Heart left ventricle (tissue), 16 donors: ENCODE measurements around the gene CSTB. TPM values are rescaled to one million over a fixed set of nuclear protein-coding genes. Genes with fewer than 3 reads are reported as not detected.

Source experiments
- ATAC-seq, 4 donors: fragments of 200-7000 bp; cut with Tn5 transposase; one replicate each; pipeline ENCODE4 v1.9.1; 2020 to 2022; ENCODE audit warnings: moderate library complexity in 4 of 4, mild to moderate bottlenecking in 3 of 4, moderate number of reproducible peaks in 1 of 4
- DNase-seq, 5 donors: peaks; one replicate each; pipeline ENCODE4 v3.0.0-alpha.2; 2020
- H3K27ac ChIP-seq, 12 donors: fragments of 200-600 bp; sonication (generic) in 4 of 12; one replicate each; pipeline versions ENCODE4 v1.5.0 to v1.8.0; 2016 to 2022; ENCODE audit warnings: mild to moderate bottlenecking in 2 of 12
- H3K27me3 ChIP-seq, 9 donors: fragments of 200-600 bp; sonication (generic) in 2 of 9; one replicate each; pipeline versions ENCODE4 v1.5.1 to v1.8.0; 2016 to 2022; ENCODE audit warnings: mild to moderate bottlenecking in 3 of 9
- H3K36me3 ChIP-seq, 9 donors: fragments of 200-600 bp; sonication (generic) in 2 of 9; one replicate each; pipeline versions ENCODE4 v1.5.0 to v1.8.0; 2018 to 2022; ENCODE audit warnings: mild to moderate bottlenecking in 2 of 9
- H3K4me1 ChIP-seq, 12 donors: fragments of 200-600 bp; sonication (generic) in 4 of 12; one replicate each; pipeline versions ENCODE4 v1.5.0 to v1.8.0; 2016 to 2022; ENCODE audit warnings: mild to moderate bottlenecking in 3 of 12
- H3K4me3 ChIP-seq, 12 donors: fragments of 200-600 bp; sonication (generic) in 4 of 12; one replicate each; pipeline versions ENCODE4 v1.5.0 to v1.8.0; 2017 to 2022; ENCODE audit warnings: mild to moderate bottlenecking in 9 of 12, moderate library complexity in 4 of 12
- H3K9me3 ChIP-seq, 12 donors: fragments of 200-600 bp; sonication (generic) in 4 of 12; one replicate each; pipeline versions ENCODE4 v1.5.0 to v1.8.0; 2016 to 2022; ENCODE audit warnings: mild to moderate bottlenecking in 1 of 12
- CTCF ChIP-seq, 12 donors: fragments of 200-600 bp; sonication (generic) in 4 of 12; IDR thresholded peaks; one replicate each; pipeline versions ENCODE4 v1.5.0 to v1.8.0; 2018 to 2022; ENCODE audit warnings: antibody characterized with exemption in 12 of 12, mild to moderate bottlenecking in 5 of 12
- POLR2A ChIP-seq, 2 donors: fragments of 450-650 bp; IDR thresholded peaks; one replicate each; pipeline ENCODE4 v1.6.1; 2017; ENCODE audit warnings: antibody characterized with exemption in 2 of 2, mild to moderate bottlenecking in 2 of 2, moderate library complexity in 2 of 2
- WGBS, 4 donors: extraction: QIAGEN DNeasy Blood & Tissue Kit in 2 of 4; methylation state at CpG; one replicate each; pipeline versions ENCODE4 v1.1.5 to v1.1.7; 2013 to 2018; 5-methylcytosine and 5-hydroxymethylcytosine counted together
- intact Hi-C, 10 donors: fragments of 100-400 bp; cut with DNase I; formaldehyde crosslinking; loops; one replicate each; pipeline versions ENCODE4 v1.11.1 to v1.14.2; 2022
- polyA plus RNA-seq, 2 donors: library from polyadenylated mRNA; stranded (reverse); fragments of 200-250 nt; gene quantifications; one replicate each; pipeline ENCODE4 v1.2.3, GENCODE V29; 2013
- total RNA-seq, 9 donors: library from RNA; depleted of rRNA in 2 of 9; stranded (reverse); fragments of >200 nt in 2 of 9; fragmentation: NEBNext Ultra II Directional in 3 of 9; extraction: Animal tissue kit (Norgen Biotek cat#: 25700) in 3 of 9; gene quantifications; one replicate each; pipeline versions ENCODE4 v1.1.0 to v1.2.4, GENCODE V29; 2016 to 2023
- donor health status: ischemic (EF 13 %, LVEDD 7.1; RV severe dilation, severe dysfunction).
- donor health status: healthy with polysubstance abuse.
- donor health status: DM: no; HTN: yes; CAD: no.
- donor health status: DM: no; HTN: no; CAD: no.
- donor health status: ischemic (EF 25% LVEDD 6.9; RV normal size, moderate dysfunction).
- donor health status: ischemic (EF 25% LVEDD 5.7; RV mildly dilated, moderate dysfunction).
- donor health status: healthy.
- donor health status: DM: yes; HTN: yes; CAD: no.
- donor health status: ischemic (EF 35%, LVEDD 5.7; RV mildly dilated, moderate dysfunction).
- donor health status: nonischemic (EF 11% LVEDD 7.7; RV severe dilation, severe dysfunction).
- donor health status: DM: yes; HTN: yes; CAD: no.
- donor health status: PGD.
- donor health status: ischemic (EF 29% LVEDD 5.4; RV normal size, mild dysfunction).
- donor health status: nonischemic (EF 23%, LVEDD 6.1; RV moderate dilation, normal function).

CSTB gene
- total and polyA plus RNA-seq, 11 donors = 7.8 to 77.0 (median 36.1) TPM

GRCh38 chr21:43786300-43786806, 10.2 kb upstream of the CSTB start:
- no peak for ATAC-seq
- Histone ChIP-seq H3K9me3 (no peaks in the 10 kb centered on the region), H3K36me3 (peaks cover 0 to 6% (median 0%) of the 10 kb centered on the region in 9 donors), H3K27ac (no peak overlapping the region), H3K27me3 (no peaks in the 10 kb centered on the region), H3K4me3 (no peak overlapping the region), H3K4me1 (peaks cover 0 to 20% (median 13%) of the 10 kb centered on the region in 12 donors)
- intact Hi-C loops = loop anchor here in 1 of 10 donors (10.0 kb wide), 1 partner anchor 62 kb away; no protein-coding TSS in a partner anchor
- 86 to 94% (median 91%) methylated on average over 18 of the region's 18 CpGs for WGBS, 4 donors
- no peak for TF ChIP-seq POLR2A (IDR thresholded peaks at IDR 0.05)
- TF ChIP-seq CTCF (IDR thresholded peaks at IDR 0.05) = no peak
- no peak for DNase-seq

- Histone ChIP-seq H3K27ac (no peak overlapping the region), H3K4me1 (peaks cover 0 to 11% (median 6%) of the 10 kb centered on the region in 12 donors), H3K27me3 (no peaks in the 10 kb centered on the region), H3K36me3 (no peaks in the 10 kb centered on the region), H3K9me3 (no peaks in the 10 kb centered on the region), H3K4me3 (no peak overlapping the region)
- no peak for DNase-seq
- ATAC-seq = no peak
- TF ChIP-seq CTCF (IDR thresholded peaks at IDR 0.05) (no peak), POLR2A (IDR thresholded peaks at IDR 0.05) (no peak)
- intact Hi-C loops = loop anchor here in 1 of 10 donors (10.0 kb wide), 1 partner anchor 60 kb away; no protein-coding TSS in a partner anchor
- 52 to 69% (median 58%) methylated on average over 3 of the region's 3 CpGs for WGBS, 4 donors
Observed at GRCh38 chr21:43785134-43785533, 9.0 kb upstream of the CSTB start.

- 81 to 84% (median 83%) methylated on average over 17 of the region's 17 CpGs for WGBS, 4 donors
- Histone ChIP-seq H3K27me3 (no peaks in the 10 kb centered on the region), H3K4me1 (peaks cover 0 to 14% (median 0%) of the 10 kb centered on the region in 12 donors), H3K27ac (no peak overlapping the region), H3K4me3 (no peak overlapping the region), H3K36me3 (no peaks in the 10 kb centered on the region), H3K9me3 (no peaks in the 10 kb centered on the region)
- ATAC-seq = no peak
- TF ChIP-seq CTCF (IDR thresholded peaks at IDR 0.05) = no peak
- no peak for TF ChIP-seq POLR2A (IDR thresholded peaks at IDR 0.05)
- no peak for DNase-seq
- intact Hi-C loops = loop anchor here in 1 of 10 donors (10.0 kb wide), 1 partner anchor 58 kb away; no protein-coding TSS in a partner anchor
Observed at GRCh38 chr21:43783098-43783700, 7.1 kb upstream of the CSTB start.

GRCh38 chr21:43782431-43783097, 6.5 kb upstream of the CSTB start:
- Histone ChIP-seq H3K27ac (no peak overlapping the region), H3K4me3 (no peak overlapping the region), H3K36me3 (no peaks in the 10 kb centered on the region), H3K9me3 (no peaks in the 10 kb centered on the region), H3K4me1 (peaks cover 0 to 14% (median 0%) of the 10 kb centered on the region in 12 donors), H3K27me3 (no peaks in the 10 kb centered on the region)
- intact Hi-C loops = loop anchor here in 1 of 10 donors (10.0 kb wide), 1 partner anchor 58 kb away; no protein-coding TSS in a partner anchor
- DNase-seq (no peak), ATAC-seq (no peak)
- TF ChIP-seq CTCF (IDR thresholded peaks at IDR 0.05) (no peak), POLR2A (IDR thresholded peaks at IDR 0.05) (no peak)
- WGBS, 4 donors = 79 to 87% (median 82%) methylated on average over 5 of the region's 5 CpGs
